ENCODE measurements around the gene GZF1.

The GZF1 gene

DNA sequence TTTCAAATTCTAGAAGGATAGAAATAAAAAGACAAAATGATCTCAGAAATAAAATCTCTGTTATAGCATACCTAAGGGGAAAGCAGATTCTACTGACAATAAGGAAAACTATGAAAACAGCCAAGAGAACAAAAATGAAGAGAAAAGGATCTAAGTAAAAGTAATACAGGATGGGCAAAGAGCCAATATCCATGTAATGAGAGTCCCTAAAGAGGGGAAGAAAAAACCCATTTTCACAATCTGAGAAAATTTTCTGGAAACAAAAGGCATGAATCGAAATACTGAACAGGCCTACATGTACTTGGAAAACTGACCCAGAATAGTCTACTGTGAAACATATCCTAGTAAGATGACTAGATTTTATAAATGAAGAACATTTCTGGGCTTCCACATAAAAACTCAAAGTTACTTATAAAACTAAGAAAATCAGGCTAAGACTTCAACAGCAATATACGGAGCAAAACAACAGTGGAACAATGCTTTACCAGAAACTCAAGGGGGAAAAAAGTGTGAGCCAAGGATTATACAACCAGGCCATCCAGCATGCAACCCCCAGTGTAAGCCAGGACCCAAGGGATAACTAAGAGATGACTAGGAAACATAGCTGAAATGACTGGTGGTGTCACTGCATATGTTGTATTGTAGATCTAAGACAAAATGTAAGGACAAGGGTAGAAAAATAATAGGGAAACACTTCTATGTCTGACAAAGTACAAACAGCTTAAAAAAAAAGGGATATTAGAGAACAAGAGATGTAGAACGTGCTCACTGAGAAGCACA lies 49.1 kb downstream of the GZF1 start:
- DNase-seq: no peak

DNA sequence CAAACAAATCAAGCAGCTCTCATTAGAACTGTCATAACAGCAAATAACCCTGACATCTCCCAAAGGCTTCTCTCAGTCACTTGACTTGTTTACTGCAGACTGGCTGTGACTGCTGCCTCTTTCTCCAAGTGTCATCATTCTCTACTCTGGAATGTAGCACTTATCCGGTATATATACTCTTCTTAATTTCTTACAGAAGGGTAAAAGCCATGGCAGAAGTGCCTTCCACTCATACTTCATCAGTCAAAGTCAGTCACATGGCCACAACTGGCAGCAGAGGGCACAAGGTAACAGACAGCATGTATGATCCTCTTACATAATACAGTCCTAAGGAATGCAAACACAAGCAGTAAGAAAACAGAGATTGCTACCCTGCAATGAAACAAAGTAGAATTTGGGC lies 50.0 kb downstream of the GZF1 start:
- DNase-seq: no peak

DNA sequence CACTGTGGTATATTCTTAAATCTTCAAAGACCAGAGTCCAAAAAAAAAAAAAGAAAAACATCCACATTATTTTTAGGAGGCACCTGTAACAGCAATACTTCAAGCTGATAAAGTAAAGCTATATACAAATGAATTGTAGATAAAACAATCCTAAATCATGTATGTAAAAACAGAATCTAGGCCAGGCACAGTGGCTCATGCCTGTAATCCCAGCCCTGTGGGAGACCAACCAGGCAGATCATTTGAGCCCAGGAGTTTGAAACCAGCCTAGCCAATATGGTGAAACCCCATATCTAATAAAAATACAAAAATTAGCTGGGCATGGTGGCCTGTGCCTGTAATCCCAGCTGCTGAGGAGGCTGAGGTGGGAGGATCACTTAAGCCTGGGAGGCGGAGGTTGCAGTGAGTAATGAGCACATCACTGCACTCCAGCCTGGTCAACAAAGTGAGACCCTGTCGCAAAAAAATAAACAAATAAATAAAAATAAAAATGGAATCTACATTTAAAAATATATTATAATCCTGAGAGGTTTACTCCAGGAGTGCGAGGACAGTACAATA lies 52.0 kb downstream of the GZF1 start:
- no peak for DNase-seq

DNA sequence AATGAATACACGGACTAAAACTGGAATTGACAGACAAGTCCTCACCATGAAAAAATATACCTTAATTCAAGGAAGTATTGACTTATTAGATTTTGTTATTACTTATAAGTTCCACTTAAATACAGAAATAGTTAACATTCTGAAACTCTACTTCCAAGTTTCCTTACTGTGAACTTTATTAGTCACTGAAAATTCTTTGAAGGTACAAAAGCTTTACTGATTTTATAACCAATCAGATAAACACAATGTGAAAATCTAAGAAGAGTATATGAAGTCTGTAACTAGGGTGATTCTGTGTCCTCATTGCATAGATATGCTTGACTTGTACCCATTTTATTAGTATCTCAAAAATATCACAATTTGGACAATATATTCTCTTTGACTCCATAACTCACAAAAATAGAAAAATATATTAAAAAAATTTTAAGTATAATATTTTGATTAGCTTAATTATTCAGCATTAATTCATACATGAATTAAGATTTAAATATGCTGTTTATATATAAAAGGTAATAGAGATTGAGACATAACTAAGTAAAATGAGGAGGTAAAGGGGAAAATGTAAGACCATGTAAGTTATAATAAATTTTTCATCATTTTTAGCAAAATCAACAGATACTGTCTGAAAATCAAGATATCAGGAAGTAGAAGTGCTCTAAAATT lies 52.7 kb downstream of the GZF1 start:
- no peak for DNase-seq

DNA sequence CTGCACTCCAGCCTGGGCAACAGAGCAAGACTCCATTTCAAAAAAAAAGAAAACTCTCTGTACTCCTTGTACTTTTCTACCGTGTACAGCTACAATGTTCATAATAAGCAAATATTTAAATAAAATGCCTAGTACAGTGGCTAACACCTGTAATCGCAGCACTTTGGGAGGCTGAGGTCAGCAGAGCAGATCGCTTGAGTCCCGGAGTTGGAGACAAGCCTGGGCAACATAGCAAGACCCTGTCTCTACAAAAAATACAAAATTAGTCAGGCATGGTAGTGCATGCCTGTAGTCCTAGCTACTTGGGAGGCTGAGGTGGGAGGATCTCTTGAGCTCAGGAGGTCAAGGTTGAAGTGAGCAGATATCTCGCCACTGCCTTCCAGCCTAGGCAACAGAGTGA lies 53.6 kb downstream of the GZF1 start:
- DNase-seq: no peak

DNA sequence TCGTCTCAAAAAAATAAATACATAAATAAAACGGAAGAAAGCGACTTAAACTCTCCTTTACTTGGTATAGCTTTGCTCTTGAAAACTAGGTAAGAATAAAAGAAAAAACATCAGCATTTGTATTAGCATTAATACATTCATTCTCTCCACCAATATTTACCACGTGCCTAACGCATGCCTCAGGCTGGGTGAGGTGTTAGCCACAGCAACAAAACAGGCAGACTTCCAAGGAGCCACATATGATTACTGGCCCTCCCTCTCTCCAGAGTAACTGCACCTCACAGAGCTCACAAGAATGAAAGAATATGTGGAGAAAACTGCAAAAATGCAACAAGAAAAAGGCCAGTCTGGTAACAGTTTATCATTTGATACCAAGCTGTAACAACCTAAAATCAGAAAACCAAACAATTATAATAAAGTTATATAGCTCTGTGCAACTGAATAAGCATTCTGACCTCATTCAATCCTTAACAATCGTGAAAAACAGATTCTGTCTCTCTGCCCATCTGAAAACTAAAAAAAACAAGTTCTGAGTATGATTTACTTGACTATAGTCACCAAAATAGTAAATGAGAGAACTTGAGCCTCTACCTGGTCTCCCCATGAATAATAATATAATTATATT lies 54.1 kb downstream of the GZF1 start:
- DNase-seq: no peak

DNA sequence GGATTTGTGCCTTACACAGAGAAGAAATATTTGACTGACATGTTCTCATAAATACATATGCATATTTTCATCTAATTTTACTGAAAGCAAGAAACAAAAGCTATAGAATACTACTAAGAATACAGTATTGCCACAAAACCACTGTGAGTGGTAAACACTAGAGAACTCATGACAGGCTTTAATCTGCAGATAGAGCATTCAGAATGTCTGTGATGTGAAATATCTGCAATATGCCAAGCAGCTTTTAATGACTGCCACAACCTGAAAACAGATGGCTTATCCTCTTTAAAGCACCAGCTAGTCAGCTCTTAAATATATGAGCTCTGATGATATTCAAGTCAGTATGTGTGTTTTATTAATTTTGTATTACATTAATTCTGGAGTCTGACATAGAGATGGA lies 55.9 kb downstream of the GZF1 start:
- no peak for DNase-seq

DNA sequence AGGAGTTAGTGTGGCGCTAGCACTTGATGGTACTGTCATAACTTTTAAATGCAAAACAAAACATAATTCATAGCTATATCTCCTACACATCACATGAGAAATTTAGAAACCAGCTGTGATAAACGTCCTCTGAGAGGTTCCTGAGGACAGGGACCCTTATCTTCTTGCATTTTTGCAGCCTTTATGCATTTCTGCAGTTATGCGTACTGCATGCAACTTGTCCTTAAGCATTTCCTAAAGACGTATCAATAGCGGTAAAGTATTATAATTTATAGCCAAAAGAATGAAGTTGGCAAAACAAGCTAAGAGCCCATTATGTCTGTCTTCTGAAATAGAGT lies 57.6 kb downstream of the GZF1 start:
- no peak for DNase-seq

DNA sequence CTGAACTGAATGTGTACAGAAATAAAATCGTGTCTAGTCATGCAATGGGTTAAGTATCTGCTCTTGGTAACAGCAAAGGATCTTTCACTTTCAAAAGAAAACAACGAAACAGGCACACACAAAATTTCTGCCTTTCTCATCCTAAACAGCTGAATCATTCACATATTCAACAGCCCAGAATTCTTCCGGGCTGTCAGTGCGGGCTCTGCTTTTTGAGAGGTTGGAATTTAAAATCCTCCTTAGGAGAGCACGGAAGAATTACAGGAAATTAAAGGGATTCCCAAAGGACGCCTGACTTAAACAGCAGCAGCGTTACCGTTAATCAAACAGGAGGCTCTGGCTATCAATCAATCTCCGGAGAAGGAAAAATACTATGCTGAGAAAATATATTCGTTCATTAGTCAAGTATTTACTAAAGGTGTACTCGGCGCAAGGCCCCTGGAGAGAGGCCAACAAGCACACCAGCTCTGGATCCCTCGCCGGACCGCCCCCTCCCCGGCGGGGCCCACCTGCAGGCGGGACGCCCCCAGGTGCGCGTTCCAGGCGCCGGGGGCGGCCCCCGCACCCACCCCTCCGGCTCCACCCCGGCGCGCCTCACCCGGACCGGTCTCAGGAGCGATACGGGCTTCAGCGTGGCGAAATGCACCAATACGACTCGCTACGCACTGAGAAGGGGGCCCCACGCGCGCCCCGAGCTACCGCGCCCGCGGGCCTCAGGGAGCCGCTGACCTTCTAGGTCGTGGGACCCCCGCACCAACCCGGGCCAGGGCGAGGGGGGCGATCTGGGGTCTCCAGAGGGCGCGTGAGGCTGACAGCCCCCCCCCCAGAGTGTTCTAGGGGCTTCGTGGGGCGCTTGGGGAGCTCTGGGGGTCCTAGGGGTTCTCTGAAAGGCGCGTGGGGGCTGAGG lies 58.3 kb downstream of the GZF1 start:
- no peak for DNase-seq

DNA sequence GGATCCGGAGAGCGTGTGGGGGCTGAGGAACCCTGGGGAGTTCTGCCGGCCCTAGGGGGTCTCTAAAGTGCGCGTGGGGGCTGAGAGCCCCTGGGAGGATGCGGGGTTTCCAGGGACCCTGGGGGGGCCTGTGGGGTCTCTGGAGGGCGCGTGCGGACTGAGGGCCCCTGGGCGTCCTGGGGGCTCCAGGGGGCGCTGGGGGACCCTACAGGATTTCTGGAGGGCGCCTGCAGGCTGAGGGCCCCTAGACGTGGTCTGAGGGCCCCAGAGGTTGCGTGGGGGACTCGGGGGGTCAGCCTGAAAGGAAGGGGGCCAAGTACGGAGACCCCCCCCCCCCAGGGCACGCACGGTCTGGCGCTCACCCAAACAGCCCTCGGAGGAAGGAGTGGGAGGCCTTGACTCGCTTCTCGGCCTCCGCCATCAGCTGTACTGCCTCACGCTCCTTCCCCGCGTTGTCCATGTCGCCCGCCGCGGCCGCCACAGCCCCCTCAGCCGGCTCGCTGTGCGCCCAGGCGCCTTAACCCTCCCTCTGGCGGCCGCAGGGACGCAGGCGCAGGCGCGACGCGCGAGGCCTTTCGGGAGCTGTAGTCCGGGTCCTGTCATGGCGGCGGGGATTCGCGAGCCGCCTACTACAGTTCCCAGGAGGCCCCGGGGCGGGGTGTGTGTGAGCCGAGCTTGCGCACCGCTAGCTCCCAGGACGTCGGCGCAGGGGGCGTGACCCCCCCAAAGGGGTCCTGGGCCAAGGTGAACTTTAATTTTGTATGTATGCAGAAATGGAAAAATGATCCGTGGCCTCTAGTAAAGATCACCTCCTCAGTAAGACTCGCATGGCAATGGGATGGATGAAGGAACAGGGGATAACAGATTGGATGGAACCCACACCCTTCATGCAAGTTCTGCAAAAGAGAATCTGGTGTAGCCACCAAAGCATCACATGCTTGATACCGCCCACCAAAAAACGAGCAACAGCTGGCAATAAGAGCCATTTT lies 59.3 kb downstream of the GZF1 start, which contains the start of gene NAPB:
Gene NAPB (minus strand): TSS at position 546 of the 989 bp plus-strand sequence. CDS start 86 bp downstream, at position 460.
- DNase-seq: peak; percentile 85

Measured in GOT3 (cell line).